ENCODE results near the gene GAL3ST2.
A peak's percentile ranks its signal among the peaks of the same experiment; 100 is the strongest.
"Not testable (repeated sequence)": the region's sequence is repeated elsewhere in the genome, so short reads cannot be mapped to it uniquely, and the experiment has no call there.

GAL3ST2 gene

GRCh38 chr2:241730671-241731293 is 45.8 kb upstream of the GAL3ST2 start:
- H2BK120ac ChIP-seq (ENCODE audit: low read depth, low read length) = no peak overlapping the region
- H3K79me1 ChIP-seq (ENCODE audit: low read depth, low read length) = peaks cover 4% of the 10 kb centered on the region
- H4K91ac ChIP-seq (ENCODE audit: low read depth, low read length, poor library complexity) = no peak overlapping the region
- no peak overlapping the region for H2BK5ac ChIP-seq (ENCODE audit: low read length)
- H3K23ac ChIP-seq (ENCODE audit: low read depth, low read length, poor library complexity) = no peak overlapping the region
- no peak overlapping the region for H3K18ac ChIP-seq (ENCODE audit: low read length)
- H2BK15ac ChIP-seq (ENCODE audit: low read length) = no peak overlapping the region
- H3K4me3 ChIP-seq (ENCODE audit: low read length in 2 of 2) = no peak overlapping the region
- H2AFZ ChIP-seq (ENCODE audit: low read length) = no peak overlapping the region
- WGBS, 2 donors (ENCODE audit: extremely low coverage in 2 of 2, insufficient read length in 2 of 2, insufficient replicate concordance in 1 of 2) = no CpG with 5 or more reads among the region's 12 CpGs
- H3K9me3 ChIP-seq (replicated peaks in 1 of 2; ENCODE audit: control insufficient read depth in 2 of 2, insufficient read depth in 1 of 2, low read depth in 1 of 2, low read length in 2 of 2) = peaks cover 4 to 6% of the 10 kb centered on the region in 2 donors
- H2AK5ac ChIP-seq (ENCODE audit: low read depth, low read length) = no peak overlapping the region
- no peak overlapping the region for H3K14ac ChIP-seq (ENCODE audit: low read length)
- H3K4ac ChIP-seq (ENCODE audit: low read length) = no peak overlapping the region
- no peak overlapping the region for H2BK12ac ChIP-seq (ENCODE audit: low read length)
- no peak overlapping the region for H3K4me2 ChIP-seq (ENCODE audit: insufficient read depth, low read length, poor library complexity, severe bottlenecking)
- H4K8ac ChIP-seq (ENCODE audit: low read depth, low read length) = no peak overlapping the region
- no peaks in the 10 kb centered on the region for H3K27me3 ChIP-seq (ENCODE audit: control insufficient read depth in 3 of 3, insufficient read depth in 3 of 3, low read depth in 1 of 3, low read length in 3 of 3)
- H3K36me3 ChIP-seq (replicated peaks in 1 of 2; ENCODE audit: control insufficient read depth in 2 of 2, insufficient read depth in 2 of 2, low read length in 2 of 2) = peaks cover under 1 to 16% of the 10 kb centered on the region in 2 donors
- H3K9ac ChIP-seq (ENCODE audit: low read depth, low read length, poor library complexity) = no peak overlapping the region
- peaks cover 0 to 2% of the 10 kb centered on the region in 2 donors for H3K4me1 ChIP-seq (ENCODE audit: control insufficient read depth in 2 of 2, insufficient read depth in 1 of 2, low read depth in 1 of 2, low read length in 2 of 2)
- no peak overlapping the region for H3K27ac ChIP-seq (replicated peaks; ENCODE audit: low read length)
- DNase-seq (ENCODE audit: low spot score) = no peak

GRCh38 chr2:241732513-241733186 is 44.0 kb upstream of the GAL3ST2 start:
- H3K4me1 ChIP-seq (ENCODE audit: control insufficient read depth in 2 of 2, insufficient read depth in 1 of 2, low read depth in 1 of 2, low read length in 2 of 2); H3K4me2 ChIP-seq (ENCODE audit: insufficient read depth, low read length, poor library complexity, severe bottlenecking); H3K4me3 ChIP-seq (ENCODE audit: low read length in 2 of 2); H4K91ac ChIP-seq (ENCODE audit: low read depth, low read length, poor library complexity); DNase-seq (ENCODE audit: low spot score); H2BK120ac ChIP-seq (ENCODE audit: low read depth, low read length); H3K4ac ChIP-seq (ENCODE audit: low read length); H2BK15ac ChIP-seq (ENCODE audit: low read length); H3K27ac ChIP-seq (replicated peaks; ENCODE audit: low read length); H3K9me3 ChIP-seq (replicated peaks in 1 of 2; ENCODE audit: control insufficient read depth in 2 of 2, insufficient read depth in 1 of 2, low read depth in 1 of 2, low read length in 2 of 2); H2AK5ac ChIP-seq (ENCODE audit: low read depth, low read length); H3K79me1 ChIP-seq (ENCODE audit: low read depth, low read length); H2BK12ac ChIP-seq (ENCODE audit: low read length); H4K8ac ChIP-seq (ENCODE audit: low read depth, low read length); H3K27me3 ChIP-seq (ENCODE audit: control insufficient read depth in 3 of 3, insufficient read depth in 3 of 3, low read depth in 1 of 3, low read length in 3 of 3); H3K14ac ChIP-seq (ENCODE audit: low read length); H3K9ac ChIP-seq (ENCODE audit: low read depth, low read length, poor library complexity); H3K23ac ChIP-seq (ENCODE audit: low read depth, low read length, poor library complexity); H2BK5ac ChIP-seq (ENCODE audit: low read length); H3K18ac ChIP-seq (ENCODE audit: low read length): not testable (repeated sequence)
- Histone ChIP-seq H2AFZ (ENCODE audit: low read length) (peak overlapping the region; percentile 72), H3K36me3 (replicated peaks in 1 of 2; ENCODE audit: control insufficient read depth in 2 of 2, insufficient read depth in 2 of 2, low read length in 2 of 2) (peaks cover 0 to 10% of the 10 kb centered on the region in 2 donors)
- whole genome bisulfite sequencing, 2 donors (ENCODE audit: extremely low coverage in 2 of 2, insufficient read length in 2 of 2, insufficient replicate concordance in 1 of 2) = no CpG with 5 or more reads among the region's 26 CpGs

GRCh38 chr2:241733391-241734207 is 43.0 kb upstream of the GAL3ST2 start:
- peak overlapping the region; percentile 99 for H2AFZ ChIP-seq (ENCODE audit: low read length)
- H2BK12ac ChIP-seq (ENCODE audit: low read length) = peak overlapping the region; percentile 30
- peaks cover 0 to 6% of the 10 kb centered on the region in 2 donors for H3K36me3 ChIP-seq (replicated peaks in 1 of 2; ENCODE audit: control insufficient read depth in 2 of 2, insufficient read depth in 2 of 2, low read length in 2 of 2)
- H3K14ac ChIP-seq (ENCODE audit: low read length) = peak overlapping the region; percentile 96
- no peak overlapping the region for H2BK15ac ChIP-seq (ENCODE audit: low read length)
- H4K8ac ChIP-seq (ENCODE audit: low read depth, low read length) = no peak overlapping the region
- H2AK5ac ChIP-seq (ENCODE audit: low read depth, low read length) = peak overlapping the region; percentile 70
- no peak overlapping the region for H4K91ac ChIP-seq (ENCODE audit: low read depth, low read length, poor library complexity)
- no peak overlapping the region for H3K4ac ChIP-seq (ENCODE audit: low read length)
- H3K9me3 ChIP-seq (replicated peaks in 1 of 2; ENCODE audit: control insufficient read depth in 2 of 2, insufficient read depth in 1 of 2, low read depth in 1 of 2, low read length in 2 of 2) = peaks cover 4 to 6% of the 10 kb centered on the region in 2 donors
- DNase-seq (ENCODE audit: low spot score) = peak; percentile 11
- H3K18ac ChIP-seq (ENCODE audit: low read length) = peak overlapping the region; percentile 94
- no CpG with 5 or more reads among the region's 23 CpGs for WGBS, 2 donors (ENCODE audit: extremely low coverage in 2 of 2, insufficient read length in 2 of 2, insufficient replicate concordance in 1 of 2)
- no peak overlapping the region for H3K27ac ChIP-seq (replicated peaks; ENCODE audit: low read length)
- no peaks in the 10 kb centered on the region for H3K27me3 ChIP-seq (ENCODE audit: control insufficient read depth in 3 of 3, insufficient read depth in 3 of 3, low read depth in 1 of 3, low read length in 3 of 3)
- H2BK5ac ChIP-seq (ENCODE audit: low read length) = peak overlapping the region; percentile 26
- H3K4me2 ChIP-seq (ENCODE audit: insufficient read depth, low read length, poor library complexity, severe bottlenecking) = peak overlapping the region; percentile 62
- H3K4me3 ChIP-seq (ENCODE audit: low read length in 2 of 2) = peak overlapping the region; percentile 81 to 82
- H2BK120ac ChIP-seq (ENCODE audit: low read depth, low read length) = no peak overlapping the region
- peaks cover 0 to 2% of the 10 kb centered on the region in 2 donors for H3K4me1 ChIP-seq (ENCODE audit: control insufficient read depth in 2 of 2, insufficient read depth in 1 of 2, low read depth in 1 of 2, low read length in 2 of 2)
- no peak overlapping the region for H3K23ac ChIP-seq (ENCODE audit: low read depth, low read length, poor library complexity)
- peaks cover 4% of the 10 kb centered on the region for H3K79me1 ChIP-seq (ENCODE audit: low read depth, low read length)
- H3K9ac ChIP-seq (ENCODE audit: low read depth, low read length, poor library complexity) = no peak overlapping the region

- WGBS, 2 donors (ENCODE audit: extremely low coverage in 2 of 2, insufficient read length in 2 of 2, insufficient replicate concordance in 1 of 2) = no CpG with 5 or more reads among the region's 25 CpGs
- peak overlapping the region; percentile 70 for H2AK5ac ChIP-seq (ENCODE audit: low read depth, low read length)
- H3K4ac ChIP-seq (ENCODE audit: low read length) = no peak overlapping the region
- peaks cover 4 to 6% of the 10 kb centered on the region in 2 donors for H3K9me3 ChIP-seq (replicated peaks in 1 of 2; ENCODE audit: control insufficient read depth in 2 of 2, insufficient read depth in 1 of 2, low read depth in 1 of 2, low read length in 2 of 2)
- no peak overlapping the region for H4K8ac ChIP-seq (ENCODE audit: low read depth, low read length)
- peak overlapping the region; percentile 96 for H3K14ac ChIP-seq (ENCODE audit: low read length)
- no peaks in the 10 kb centered on the region for H3K27me3 ChIP-seq (ENCODE audit: control insufficient read depth in 3 of 3, insufficient read depth in 3 of 3, low read depth in 1 of 3, low read length in 3 of 3)
- H3K23ac ChIP-seq (ENCODE audit: low read depth, low read length, poor library complexity) = no peak overlapping the region
- no peak for DNase-seq (ENCODE audit: low spot score)
- no peak overlapping the region for H4K91ac ChIP-seq (ENCODE audit: low read depth, low read length, poor library complexity)
- no peak overlapping the region for H3K9ac ChIP-seq (ENCODE audit: low read depth, low read length, poor library complexity)
- H2BK5ac ChIP-seq (ENCODE audit: low read length) = peak overlapping the region; percentile 26
- peaks cover 4% of the 10 kb centered on the region for H3K79me1 ChIP-seq (ENCODE audit: low read depth, low read length)
- H3K4me3 ChIP-seq (ENCODE audit: low read length in 2 of 2) = peak overlapping the region; percentile 81 to 82
- no peak overlapping the region for H2BK15ac ChIP-seq (ENCODE audit: low read length)
- no peak overlapping the region for H2BK120ac ChIP-seq (ENCODE audit: low read depth, low read length)
- no peak overlapping the region for H3K27ac ChIP-seq (replicated peaks; ENCODE audit: low read length)
- no peak overlapping the region for H2BK12ac ChIP-seq (ENCODE audit: low read length)
- H3K36me3 ChIP-seq (replicated peaks in 1 of 2; ENCODE audit: control insufficient read depth in 2 of 2, insufficient read depth in 2 of 2, low read length in 2 of 2) = peaks cover 0 to 6% of the 10 kb centered on the region in 2 donors
- peak overlapping the region; percentile 62 for H3K4me2 ChIP-seq (ENCODE audit: insufficient read depth, low read length, poor library complexity, severe bottlenecking)
- H3K18ac ChIP-seq (ENCODE audit: low read length) = peak overlapping the region; percentile 94
- peak overlapping the region; percentile 99 for H2AFZ ChIP-seq (ENCODE audit: low read length)
- peaks cover 0 to 2% of the 10 kb centered on the region in 2 donors for H3K4me1 ChIP-seq (ENCODE audit: control insufficient read depth in 2 of 2, insufficient read depth in 1 of 2, low read depth in 1 of 2, low read length in 2 of 2)
Measured at GRCh38 chr2:241734208-241734466, 42.5 kb upstream of the GAL3ST2 start.

Data from neuronal stem cell (in vitro differentiated cells).